M059J (cell line): ENCODE data around the gene ABHD2. TPM values are rescaled to one million over a fixed set of nuclear protein-coding genes. Genes with fewer than 3 reads are reported as not detected.
A peak's percentile ranks its signal among the peaks of the same experiment; 100 is the strongest.
"Not testable (repeated sequence)": the region's sequence is repeated elsewhere in the genome, so short reads cannot be mapped to it uniquely, and the experiment has no call there.

Source experiments
- DNase-seq: peaks from one replicate; pipeline ENCODE4 v3.0.0-alpha.2; 2012; ENCODE audit warnings: low read depth
- total RNA-seq: library from RNA; depleted of rRNA; stranded (reverse); fragments of >200 nt; shearing (Covaris generic); gene quantifications from 2 replicates; pipeline ENCODE4 v1.2.3, GENCODE V29; 2014

Gene ABHD2
- total RNA-seq, 1 experiment from 2014 or later: 60.5 TPM

DNA sequence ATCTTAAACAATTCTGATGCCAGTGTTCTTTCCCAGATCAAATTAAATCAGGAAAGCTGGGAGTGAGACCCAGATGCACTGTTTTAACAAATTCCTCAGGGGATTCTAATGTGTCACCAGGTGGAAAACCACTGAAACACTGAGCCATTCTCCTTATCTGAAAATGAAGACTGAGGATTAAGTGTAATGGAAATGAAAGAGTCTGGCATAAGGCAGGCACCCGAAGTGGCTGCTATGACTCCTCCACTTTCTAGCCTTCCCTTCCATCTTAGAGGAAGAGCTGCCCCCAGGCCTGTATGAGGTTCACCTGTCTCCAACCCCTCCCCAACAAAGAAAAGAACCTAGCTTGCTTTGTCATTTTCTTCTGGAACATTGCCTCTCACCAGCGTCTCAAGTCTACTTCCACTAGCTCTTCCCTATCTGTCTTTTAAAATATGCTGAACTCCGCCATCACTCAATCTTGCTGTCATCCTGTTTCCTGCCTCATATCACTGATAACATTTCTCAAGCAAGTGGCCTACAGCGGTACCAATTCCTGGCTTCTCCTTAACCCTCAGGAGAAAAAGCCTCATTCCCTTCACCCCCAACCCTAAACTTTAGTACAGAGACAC lies 13.7 kb upstream of the ABHD2 start:
- DNase-seq: no peak

DNA sequence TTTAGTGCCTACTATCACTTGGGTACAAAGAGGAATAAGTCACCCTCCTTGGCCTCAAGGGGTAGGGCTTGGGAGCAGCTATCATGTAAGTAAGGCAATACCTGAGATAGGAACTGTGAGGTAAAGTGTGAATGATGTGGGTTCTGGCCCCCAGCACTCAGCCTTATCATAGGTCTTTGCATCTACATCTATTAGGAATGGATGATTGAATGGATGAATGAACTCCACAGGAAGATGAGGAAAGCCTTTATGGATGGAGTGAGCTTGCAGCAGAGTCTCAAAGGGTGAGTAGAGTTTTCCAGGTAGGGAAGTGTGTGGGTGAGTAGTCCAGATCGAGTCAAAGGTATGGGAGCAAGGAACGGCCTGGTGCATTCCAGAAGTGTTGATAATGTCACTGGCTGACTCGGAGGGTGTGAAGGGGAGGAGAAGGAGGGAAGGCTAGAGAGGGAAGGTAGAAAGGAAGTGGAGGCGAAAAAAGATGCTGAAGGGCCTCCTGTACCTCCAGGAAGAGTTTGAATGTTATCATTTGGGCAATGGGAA lies 13.1 kb upstream of the ABHD2 start:
- DNase-seq: no peak

DNA sequence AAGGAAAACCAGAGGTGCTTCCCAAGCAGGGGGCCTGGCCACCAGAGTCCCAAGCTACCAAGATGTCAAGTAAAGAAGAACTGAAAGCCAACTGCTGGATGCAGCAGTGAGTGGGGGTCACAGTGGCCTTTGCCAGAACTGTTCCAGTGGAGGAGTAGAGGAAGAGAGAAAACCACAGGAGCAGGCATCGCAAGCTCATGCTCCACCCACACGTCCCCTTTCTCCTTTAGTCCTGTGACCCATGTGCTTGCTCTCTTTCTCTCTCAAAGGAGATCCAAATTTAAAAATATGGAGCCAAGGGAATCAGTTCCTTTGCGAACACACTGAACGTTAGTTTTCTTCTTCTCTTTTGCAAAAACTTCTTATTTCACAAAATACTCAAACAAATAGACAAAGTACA lies 12.4 kb upstream of the ABHD2 start:
- no peak for DNase-seq

DNA sequence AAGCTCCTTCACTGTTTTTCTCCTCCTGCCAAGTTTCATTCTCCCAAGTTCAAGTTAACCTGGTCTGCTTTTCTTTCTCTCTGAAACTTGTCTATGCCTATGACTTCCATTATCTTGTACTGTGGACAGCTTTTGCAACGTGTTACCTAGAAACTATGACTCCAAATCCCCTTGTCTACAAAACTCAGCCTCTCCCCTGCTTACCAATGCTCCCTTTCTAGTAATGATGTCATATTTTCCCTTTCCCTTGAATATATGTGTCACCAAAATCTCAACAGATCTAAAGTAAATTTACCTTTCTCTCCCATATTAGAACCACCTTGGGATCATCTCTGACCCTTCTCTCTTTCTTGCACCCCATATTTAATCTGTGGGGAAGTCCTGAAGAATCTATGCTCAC lies 10.5 kb upstream of the ABHD2 start:
- no peak for DNase-seq

DNA sequence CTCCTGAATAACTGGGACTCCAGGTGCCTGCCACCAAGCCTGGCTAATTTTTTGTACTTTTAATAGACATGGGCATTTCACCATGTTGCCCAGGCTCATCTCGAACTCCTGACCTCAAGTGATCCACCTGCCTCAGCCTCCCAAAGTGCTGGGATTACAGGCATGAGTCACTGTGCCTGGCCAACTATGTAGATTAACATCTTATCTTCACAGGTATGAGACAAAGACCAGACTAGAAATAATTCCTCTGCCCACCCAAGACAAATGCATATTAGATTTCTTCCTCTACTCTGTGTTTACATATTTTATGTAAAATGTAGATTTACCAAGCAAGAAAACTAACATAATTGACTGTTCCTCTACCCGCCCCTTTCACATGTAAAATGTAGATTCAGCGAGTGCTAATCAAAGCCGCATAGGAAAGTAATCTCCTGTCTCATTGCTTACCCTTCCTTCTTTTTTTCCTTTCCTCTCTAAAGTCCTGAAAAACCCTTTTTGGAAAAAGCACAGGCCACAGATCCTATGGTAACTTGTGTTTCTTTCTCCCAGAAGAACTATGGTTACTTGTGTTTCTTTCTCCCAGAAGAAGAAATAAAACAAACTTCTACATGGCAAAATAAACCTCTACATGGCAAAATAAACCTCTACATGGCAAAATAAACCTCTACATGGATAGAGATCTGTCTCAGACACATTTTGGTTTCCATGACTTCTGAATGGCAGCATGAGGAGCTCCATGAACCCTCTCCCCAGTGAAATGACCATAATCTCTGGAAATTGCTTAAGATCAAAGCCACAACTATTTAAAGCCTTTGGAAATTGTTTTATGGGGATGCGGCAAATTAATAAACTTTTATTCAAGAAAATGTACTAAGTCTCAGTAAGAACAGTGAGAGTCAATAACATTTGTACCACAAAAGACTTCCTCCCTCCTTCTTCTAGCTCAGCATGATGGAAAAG lies 9.1 kb upstream of the ABHD2 start:
- DNase-seq: no peak

DNA sequence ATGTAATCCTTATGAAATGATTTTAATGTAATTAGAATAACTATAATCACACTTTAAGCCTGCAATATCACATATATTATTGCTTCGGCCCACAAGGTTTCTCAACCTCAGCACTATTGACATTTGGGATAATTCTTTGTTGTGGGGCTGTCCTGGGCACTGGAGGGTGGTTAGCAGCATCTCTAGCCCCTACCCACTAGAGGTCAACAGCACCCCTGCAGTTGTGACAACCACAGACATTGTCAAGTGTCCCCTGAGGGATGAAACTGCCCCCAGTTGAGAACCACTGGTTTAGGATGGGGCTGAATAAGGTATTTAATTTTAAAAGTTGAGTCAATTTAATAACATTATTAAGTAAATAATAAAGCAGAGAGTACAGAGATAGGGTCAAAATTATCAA lies 6.4 kb upstream of the ABHD2 start:
- no peak for DNase-seq

DNA sequence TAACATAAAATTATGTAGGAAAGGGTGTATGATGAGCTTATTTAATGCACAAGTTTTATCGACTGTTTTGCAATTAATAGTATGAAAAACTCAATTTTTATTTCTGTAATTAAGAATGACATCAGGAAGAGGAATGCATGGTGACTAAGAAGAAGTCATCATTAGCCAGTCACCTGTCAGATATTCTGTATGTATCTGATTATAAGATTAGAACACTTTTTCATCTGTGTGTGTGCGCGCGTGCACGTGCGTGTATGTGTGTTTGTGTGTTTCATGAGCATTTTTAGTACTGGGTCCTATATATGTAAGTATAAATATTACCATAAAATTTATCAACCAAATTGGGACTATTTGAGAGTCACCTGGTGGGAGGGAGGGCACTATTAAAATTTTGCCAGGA lies 5.0 kb upstream of the ABHD2 start:
- no peak for DNase-seq

DNA sequence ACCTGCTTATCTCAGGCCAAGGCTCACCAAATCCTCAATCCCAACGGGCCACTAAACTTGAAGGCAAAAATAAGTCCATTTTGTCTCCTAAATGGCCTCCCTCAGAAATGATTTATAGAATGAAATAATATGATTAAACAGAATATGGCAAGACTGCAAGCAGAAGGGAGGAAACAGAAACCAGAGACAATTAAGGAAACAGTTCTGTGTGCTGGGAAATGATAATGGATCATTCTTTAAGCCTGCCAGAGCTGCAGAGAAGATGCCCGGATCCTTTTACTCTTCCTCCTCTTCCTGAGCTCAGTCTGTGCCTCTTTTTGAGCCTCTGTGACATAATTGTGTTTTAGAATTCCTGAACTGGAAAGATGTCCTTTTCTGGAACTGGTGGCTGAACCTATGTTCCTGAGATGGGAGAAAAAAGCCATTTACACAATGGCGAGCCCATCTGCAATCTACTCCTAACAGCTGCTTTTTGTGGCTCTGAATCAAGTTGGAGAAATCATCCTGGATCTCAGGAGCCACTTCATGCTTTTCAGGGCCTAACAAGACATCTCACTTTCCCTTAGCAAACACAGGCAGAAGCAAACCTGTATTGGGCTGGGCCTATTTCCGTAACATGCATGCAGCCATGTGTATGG lies 2.8 kb upstream of the ABHD2 start:
- DNase-seq: no peak

DNA sequence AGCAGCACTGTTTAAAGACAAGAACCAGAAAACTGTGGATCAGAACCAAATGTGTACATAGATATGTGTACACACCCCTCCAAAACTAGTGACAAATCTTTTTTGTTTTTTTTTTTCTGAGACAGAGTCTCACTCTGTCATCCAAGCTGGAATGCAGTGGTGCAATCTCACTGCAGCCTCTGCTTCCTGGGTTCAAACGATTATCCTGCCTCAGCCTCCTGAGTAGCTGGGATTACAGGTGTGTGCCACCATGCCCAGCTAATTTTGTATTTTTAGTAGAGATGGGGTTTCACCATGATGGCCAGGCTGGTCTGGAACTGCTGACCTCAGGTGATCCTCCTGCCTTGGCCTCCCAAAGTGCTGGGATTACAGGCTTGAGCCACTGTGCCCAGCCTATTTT lies 2.3 kb upstream of the ABHD2 start:
- DNase-seq: not testable (repeated sequence)

DNA sequence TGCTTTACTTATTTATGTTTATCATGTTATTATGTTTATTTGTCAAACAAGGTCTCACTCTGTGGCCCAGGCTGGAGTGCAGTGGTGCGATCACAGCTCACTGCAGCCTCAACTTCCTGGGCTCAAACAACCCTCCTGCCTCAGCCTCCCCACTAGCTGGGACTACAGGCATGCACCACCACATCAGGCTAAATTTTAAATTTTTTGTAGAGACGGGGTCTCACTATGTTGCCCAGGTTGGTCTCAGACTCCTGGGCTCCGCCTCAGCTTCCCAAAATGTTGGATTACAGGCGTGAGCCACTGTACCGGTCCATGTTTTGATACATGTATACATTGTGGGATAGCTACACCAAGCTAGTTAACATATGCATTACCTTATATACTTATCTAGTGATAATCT lies 1.9 kb upstream of the ABHD2 start:
- not testable (repeated sequence) for DNase-seq

DNA sequence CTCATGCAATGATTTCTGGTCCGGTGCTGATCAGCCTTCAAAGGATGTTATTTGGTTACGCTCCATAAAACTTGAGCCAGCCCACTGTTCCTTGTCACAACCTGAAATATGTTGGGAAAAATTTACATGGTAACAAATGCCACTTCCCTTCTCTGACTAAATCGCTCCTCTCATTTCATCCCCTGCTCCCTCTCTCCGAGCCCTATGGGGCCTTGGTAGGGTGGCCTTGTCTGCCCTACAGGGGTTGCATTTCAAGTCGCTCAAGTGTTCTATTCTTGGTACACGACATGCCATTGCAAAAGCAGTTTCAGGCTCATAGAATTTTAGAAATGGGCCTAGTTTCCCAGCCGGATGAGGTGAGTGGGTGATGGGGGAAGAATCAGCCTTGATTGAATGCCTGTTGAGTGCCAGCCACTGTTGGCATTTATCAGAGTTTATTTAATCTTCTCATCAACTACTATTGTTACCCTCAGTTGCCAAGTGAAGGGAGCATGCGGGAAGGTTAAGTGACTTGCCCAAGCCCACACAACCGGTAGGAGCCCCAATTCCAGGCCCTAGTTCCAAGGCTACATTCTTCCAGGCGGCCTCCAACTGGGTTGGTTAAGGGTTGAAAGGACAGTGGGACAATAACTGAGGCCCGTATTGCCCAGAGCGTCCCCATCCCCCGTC lies 961 bp upstream of the ABHD2 start:
- no peak for DNase-seq

DNA sequence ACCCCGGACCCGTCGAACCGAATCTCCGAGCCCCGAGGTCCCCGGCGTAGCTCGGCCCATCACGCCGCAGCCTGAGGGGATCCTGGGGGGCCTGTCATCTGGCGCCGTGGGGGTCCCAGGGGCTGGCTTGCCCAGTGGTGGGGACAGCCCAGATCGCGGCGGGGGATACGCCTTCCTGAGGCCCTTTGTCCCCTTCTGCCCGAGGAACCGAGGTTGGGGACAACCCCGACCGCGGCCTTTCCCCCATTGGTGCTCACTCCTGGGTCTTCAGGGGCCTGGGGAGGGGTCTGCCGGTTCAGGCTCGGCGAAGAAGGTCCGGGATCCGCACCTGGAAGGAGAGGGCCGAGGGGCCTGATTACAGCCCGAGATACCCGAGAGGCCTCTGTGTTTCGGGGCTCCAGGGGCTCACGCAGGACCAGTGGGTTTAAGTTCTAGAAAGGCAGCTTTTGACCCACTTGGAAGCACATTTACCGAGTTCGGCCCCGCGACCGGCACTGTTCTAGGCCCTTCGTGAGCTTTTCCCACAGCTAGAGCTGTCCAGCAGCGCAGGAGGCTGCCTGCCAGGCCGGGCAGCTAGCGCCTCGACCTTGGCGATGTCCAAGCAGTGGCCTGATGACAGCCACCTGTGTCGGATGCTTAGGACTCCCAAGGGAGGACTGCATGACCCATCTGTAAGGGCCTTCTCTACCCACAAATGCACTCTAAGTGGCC lies 504 bp downstream of the ABHD2 start:
- DNase-seq: peak; percentile 39

DNA sequence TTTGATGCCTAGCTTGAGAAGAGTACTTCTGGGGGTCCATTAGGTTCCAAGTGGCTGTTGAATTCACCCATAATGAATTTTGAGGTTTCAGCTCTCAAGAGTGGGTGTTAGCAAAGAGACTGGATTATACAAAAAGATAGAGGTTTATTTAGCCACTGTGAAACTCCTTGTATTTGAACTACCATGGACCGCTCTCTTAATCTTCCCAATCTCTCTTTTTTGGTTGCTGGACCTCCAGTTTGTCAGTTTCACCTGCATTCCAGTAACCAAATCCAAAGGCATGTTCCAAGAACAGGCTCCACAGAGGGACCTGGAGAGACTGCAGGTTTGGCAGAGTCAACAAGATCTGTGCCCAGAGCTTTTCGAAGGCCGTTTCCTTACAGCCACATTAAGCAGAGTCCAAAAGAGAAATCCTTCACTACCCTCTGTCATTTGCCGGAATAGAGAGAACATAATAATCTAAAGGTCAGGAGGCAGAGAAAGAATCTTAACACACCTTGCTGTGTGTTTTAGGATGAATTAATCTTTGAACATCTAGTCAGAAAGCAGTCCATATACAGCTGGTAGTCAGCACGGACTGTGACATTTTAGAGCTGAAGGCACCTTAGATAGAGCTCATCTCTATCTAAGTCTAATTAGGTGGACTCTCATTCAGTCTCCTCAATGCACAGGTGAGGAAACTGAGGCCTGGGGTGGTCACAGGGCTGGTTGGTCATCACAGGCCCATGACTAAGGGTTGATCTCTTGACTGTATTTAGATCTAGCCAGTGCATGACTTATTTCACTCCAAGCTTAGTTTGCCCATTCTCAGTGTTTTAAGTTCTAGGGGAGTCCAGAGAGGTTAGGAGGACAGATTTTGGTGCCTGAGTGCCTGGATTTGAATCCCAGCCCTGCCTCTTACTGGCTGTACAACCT lies 1.3 kb downstream of the ABHD2 start:
- no peak for DNase-seq

DNA sequence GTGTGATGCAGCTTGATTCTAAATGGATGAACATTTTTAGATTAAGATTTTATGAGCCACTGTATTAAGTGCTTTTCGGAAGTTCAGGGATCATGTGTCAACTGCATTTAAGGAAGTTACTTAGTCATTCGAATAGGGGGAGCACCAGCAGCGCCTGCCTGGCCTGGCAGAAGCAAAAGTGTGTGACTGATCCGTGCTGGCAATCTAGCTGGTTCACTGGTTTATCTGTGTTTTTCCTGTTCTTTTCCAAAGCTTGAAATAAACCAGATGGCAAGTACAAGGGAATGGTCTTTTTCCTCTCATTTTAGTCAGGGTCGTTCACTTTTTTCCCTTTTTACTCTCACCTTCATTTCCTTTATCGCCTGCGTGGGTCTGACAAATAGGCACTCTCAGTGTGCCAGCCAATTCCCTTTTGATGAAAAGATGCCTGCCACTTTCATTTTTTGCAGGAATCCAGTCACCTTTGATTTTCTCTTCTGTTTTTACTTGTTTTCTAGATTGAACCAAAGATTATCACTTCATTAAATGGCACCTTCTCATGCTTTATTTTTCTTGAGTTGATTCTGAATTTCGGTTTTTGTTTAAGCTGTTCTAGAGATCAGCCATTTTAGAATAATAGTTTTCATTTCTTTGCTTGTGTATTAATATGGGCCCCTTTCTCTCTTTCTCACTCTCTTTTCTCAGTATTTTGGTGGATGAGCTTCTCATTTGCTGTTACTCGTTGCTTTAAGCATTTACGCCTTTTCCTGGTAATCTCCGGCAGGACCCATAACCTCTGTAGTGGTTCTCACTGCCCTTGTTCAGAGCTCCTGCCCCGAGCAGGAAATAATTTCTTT lies 2.8 kb downstream of the ABHD2 start:
- peak; percentile 87 for DNase-seq

DNA sequence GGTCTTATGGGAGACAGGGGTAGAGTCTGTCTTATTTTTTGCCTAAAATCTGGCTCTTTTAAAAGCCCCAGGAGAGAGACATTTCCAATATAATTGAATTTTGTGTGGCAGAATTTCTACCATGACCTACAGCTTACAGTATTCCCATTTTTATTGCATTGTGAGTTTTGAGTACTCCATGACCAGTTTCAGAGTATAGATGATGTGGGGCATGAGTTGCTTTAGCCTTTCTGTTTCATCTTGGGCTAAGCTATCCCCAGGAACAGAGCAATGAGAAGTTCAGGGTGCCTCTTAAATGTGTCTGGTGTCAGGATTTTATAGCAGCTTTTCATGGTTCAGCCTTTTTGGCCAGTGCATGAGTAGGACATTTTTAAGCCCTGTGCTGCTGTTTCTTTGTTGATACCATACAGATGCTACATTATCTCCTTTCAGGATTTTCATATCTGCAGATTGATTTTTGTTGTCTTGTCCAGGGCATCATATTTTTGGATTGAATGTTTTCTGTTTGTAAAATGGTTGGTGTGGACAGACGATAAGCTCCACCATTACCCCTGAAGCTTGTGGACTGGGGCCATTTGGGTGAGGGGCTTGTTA lies 3.5 kb downstream of the ABHD2 start:
- no peak for DNase-seq

DNA sequence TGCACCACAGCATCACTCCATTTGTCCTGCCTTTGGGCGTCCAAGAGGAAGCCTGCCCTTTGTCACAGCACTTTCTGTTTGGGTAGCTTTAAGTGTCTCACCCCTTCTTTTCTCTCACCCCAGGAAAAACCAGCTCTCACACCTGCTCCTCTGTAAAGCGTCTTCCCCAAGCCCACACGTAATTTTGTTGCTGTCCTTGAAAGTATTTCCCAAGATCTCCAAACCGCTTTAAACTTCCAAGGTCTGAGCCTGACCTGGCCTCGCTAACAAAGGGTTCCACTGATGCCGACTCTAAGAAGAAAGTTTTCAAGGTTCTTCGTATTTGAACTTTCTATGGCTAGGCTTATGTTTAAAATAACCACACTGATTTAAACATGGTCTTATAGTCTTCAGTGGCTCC lies 5.3 kb downstream of the ABHD2 start:
- DNase-seq: no peak

DNA sequence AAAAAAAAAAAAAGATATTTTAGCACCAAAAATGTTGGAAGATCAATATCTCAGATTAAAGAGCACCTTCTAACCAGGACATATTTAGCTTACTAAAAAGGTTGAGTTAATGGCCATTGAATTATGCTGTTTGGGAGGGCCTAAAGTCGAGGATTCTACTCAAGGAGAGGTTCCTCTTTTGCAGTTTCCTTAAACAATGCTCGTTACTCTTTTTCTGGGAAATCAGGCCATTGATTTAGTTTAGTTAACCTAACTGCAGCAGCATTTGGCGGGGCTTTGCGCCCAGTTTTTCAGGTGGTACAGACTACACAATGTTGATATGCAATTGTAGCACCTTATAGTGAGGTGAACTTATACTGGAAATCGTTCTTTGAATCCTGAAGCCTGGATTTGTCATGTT lies 6.8 kb downstream of the ABHD2 start:
- DNase-seq: no peak

DNA sequence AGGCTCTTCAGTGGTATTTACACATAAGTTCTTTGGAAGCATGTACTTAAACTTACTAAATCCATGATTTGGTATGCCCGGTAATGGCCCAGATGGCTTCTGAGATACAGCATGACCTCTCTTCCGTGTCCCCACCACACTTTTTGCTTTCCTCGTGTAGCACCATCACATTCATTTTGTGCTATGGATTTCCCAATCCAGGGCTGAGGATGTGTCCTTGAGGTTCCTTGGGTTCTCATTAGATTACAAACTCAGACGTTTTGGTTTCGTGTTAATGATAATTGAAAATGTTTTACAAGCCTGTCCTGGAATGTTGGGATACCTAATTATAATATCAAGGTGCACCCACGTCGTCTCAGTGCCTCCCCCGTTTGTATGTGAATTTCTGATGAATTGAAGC lies 7.3 kb downstream of the ABHD2 start:
- no peak for DNase-seq

DNA sequence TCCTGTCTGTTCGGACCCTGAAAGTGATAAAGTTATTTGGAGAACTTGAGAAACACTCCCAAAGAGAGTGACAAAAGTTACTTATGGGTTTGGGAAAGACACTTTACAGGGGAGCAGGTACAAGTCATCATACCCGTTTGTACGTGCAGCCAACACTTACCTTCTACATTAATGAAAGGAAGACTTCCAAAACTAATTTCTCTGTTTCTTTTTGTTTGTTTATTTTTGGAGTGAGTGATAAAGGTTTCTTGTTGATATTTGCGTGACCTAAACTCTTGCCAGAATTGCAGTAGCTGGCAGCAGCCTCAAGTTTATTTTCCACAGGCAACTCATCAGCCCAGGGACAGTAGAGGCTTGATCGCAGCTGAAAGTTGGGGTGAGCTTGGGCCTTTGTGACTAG lies 8.4 kb downstream of the ABHD2 start:
- DNase-seq: peak; percentile 79
